Stimulated activated CD4-positive, alpha-beta T cell treated with anti-CD3 and anti-CD28 coated beads, Interleukin-2, amount 100 ng/mL, for 24 hours (primary cell): Measurements from ENCODE around the gene RAB27A.
"Not testable (repeated sequence)": the region's sequence is repeated elsewhere in the genome, so short reads cannot be mapped to it uniquely, and the experiment has no call there.

Experiments used
- DNase-seq, 2 donors: peaks; one replicate each; pipeline ENCODE4 v3.0.0-alpha.2; 2020

The RAB27A gene

DNA sequence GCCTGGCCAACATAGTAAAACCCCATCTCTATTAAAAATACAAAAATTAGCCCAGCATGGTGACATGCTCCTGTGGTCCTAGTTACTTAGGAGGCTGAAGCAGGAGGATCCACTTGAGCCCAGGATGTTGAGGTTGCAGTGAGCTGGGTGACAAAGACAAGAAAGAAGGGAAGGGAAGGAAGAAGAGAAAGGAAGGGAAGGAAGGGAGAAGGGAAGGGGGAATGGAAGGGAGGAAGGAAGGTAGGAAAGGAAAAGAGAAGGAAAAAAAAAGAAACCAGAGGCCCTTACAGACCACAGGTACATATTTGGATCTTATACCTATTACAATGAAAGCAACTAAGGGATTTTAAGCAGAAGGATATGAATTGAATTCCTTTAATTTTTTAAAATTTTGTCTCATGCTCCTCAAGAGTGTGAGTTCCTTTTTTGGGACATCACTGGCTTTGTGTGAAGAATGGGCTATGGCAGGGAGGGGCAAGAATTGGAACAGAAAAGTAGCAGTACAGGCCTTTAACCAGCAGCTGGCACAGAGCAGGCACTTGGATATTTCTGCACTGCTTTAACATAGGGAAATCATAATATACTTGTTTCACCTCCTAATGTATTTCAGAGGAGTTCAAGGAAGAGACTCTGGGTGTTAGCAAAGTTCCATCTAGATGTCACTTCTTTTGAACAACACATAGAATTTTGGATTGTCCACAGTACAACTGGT is 7.9 kb downstream of the RAB27A start:
- DNase-seq: no peak

DNA sequence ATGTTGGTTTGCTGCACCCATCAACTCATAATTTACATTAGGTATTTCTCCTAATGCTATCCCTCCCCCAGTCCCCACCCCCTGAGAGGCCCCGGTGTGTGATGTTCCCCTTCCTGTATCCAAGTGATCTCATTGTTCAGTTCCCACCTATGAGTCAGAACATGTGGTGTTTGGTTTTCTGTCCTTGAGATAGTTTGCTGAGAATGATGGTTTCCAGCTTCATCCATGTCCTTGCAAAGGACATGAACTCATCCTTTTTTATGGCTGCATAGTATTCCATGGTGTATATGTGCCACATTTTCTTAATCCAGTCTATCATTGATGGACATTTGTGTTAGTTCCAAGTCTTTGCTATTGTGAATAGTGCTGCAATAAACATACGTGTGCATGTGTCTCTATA is 9.0 kb downstream of the RAB27A start:
- DNase-seq: peak in 1 of 2 donors; percentile 29

DNA sequence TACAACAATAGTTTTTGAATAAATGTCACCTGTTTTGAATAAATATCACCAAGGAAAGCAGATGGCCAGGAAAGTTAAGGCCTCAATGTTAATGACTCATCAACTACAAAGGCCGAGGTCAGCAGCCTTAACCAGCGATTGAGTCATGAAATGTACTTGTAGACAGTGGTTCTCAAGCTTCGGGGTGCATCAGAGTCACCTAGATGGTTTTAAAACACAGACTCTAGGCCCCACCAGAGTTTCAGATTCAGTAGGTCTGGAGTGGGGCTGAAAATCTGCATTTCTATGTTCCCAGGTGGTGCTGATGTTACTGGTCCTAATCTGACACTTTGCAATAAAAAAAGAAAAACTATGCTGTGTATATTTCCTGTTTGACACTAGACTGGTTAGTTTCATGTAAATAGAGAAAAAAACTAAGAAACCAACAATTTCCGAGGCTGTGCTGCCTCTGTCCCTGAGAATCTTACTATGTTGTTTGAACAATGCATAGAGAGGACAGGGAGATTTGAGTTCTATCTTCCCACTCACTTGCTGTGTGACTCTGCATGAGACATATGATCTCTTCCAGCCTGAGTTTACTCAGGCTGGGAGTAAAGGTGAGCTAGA is 9.8 kb downstream of the RAB27A start:
- peak; percentile 39 to 65 for DNase-seq

DNA sequence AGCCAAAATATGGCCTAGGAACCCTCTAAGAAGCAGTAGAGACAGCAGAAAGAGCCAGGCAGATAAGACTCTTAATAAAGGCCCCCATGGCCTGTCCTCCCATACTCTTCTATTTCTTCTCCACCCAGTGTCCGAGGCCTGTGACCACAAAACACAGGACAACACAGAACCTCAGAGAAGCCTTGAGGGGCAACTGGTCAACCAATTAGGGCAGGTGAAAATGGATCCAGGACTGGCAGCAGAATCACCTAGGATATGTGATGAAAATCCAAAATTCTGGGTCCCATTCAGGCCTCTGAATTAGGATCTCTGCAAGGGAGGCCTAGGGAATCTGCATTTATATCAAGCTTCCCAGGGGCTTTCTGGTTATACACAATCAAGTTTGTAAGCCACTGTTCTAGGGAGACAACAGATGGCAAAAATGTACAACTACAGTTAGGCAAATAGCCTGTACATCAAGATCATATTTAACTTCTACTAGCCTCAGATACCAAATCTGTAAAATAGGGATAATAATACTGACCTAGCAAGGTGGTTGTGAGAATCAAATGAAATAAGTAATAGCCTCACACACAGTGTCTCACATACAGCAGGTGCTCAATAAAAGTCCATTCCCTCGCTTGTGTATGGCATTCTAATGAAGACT is 10.4 kb downstream of the RAB27A start:
- DNase-seq: no peak

DNA sequence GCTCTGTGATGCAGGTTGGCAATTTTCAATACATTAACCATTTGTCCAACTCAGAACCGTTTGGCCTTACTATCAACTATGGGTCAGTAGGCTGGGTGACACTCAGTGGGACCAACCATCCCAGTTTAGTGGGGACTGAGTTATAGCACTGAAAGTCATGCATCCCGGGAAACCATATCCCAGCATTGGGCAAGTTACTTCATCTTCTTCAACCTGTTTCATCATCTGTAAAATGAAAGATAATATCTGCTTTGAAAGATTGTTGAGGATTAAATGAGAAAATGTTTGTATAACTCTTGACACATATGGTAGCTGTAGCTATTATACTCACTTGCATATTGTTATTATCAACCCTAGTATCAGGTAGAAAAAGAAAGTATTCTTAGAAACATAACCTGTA is 11.9 kb downstream of the RAB27A start:
- no peak for DNase-seq

DNA sequence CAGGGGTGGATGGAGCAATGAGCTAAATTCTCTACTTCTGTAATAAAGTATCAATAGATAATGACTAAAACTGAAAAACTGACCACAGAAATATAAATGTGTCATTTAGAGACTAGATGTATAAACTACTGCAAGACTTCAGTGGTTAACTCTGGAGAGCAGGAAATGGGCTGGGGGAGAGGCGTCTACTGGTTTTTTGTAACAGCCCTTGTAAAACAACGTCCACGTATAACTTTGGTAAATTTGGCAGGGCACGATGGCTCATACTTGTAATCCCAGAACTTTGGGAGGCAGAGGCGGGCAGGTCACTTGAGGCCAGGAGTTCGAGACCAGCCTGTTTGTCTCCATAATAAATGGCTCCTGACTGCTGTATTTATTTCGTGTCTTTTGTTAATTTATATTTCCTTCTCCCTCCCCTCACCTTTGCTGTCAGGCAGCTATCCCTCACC is 12.5 kb downstream of the RAB27A start:
- peak; percentile 42 to 57 for DNase-seq

DNA sequence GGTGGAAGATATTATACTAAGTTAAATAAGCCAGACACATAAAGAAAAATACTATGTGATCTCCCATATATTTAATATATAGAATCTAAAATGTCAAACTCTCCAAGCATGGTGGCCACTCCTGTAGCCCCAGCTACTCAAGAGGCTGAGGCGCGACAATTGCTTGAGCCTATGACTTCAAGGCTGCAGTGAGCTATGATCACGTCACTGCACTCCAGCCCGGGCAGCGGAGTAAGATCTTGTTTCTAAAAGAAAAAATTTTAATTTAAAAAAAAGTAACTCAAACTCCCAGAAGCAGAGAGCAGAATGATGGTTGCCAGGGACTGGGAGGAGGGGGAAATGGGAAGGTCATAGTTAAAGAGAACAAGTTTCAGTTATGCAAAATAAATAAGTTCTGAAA is 13.3 kb downstream of the RAB27A start:
- DNase-seq: no peak

DNA sequence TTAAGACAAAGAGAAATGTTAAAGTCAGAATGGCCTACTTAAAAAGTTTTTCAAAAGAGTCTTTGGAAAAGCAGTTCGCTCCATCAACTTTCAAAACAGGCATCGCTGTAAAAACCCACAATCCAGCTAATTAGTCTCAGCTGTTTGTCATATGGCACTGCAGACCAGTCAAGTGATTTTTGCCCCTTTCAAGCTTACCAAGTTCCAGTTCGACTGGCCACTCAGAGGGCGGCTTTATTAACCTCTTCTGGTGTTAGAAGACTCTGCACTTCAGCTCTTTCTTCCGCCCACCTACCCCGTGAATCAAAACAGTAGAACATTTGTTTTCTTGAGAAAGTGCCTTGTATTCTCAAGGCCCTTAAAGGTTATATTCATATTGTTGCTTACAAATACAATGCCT is 19.3 kb downstream of the RAB27A start:
- no peak for DNase-seq

DNA sequence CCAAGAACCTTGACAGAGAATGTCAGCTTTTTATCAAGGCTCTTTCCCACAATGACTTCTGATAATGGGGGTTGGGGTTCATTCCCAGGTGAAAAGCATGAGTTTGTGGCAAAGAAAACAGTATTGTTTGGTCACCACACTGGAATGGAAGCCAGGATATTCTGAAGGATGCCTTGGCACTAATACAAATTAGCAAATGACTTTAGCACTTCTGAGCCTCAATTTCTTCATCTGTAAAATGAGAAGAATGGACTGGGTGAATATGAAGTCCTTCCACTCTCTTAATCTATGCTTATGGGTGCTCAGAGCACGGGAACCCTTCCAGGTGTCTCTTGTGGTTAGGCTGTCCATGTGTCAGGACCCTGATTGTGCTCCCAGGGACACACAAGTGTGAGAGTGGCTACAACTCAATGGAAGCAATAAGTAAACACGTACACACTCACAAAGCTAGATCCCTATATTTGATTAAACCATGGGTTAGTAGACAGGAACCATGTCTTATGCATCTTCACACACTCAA is 21.4 kb downstream of the RAB27A start:
- DNase-seq: no peak

DNA sequence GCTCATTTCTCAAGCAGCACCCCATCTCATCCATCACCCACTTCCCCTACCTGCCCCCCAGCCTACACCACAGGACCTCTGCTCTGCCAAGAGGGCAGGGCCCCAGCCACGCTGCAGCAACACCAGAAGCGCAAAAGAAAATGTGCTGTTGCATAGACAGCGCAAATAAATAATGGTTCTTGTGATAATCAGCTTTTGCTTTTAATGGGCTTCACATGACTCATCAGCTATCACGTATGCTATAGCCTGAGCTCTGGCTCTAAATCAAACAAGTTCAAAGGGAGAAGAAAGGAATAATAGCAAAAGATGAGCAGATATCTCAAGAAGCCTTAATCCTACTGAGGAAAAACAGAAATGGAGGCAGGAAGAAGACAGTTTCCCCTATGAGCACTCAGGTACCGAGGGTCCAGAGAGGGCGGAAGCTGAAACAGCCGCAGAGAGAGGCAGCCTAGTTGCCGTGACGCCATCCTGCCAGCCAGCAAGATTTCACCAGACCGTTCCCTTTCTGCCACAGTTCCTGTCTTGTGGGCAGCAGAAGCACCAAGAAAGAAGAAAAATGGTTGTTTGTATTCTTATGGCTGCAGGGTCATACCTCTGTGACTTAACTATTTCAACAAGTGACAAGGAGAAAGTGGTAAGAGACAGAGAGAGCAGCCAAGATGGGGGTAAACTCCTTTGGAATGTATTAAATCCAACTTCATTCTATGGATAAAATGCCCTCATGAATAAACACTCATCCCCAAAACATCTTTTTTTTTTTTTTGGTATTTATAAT is 22.0 kb downstream of the RAB27A start:
- peak; percentile 60 to 65 for DNase-seq

DNA sequence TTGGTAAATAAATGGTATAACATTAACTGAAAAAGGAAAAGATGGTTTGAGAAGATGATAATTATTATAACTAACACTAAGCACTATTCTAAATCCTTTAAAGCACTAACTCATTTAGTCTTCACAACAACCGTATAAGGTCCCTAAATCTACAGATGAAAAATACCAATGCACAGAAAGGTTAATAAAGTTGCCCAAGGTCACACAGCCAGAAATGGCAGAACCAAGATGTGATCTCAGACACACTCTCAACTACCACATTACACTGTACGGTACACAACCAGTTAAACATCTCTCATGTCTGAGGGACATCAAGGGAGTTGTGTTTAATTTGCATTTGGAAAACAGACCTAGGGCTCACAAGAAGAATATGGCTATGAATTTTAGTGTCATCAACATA is 23.1 kb downstream of the RAB27A start:
- DNase-seq: no peak

DNA sequence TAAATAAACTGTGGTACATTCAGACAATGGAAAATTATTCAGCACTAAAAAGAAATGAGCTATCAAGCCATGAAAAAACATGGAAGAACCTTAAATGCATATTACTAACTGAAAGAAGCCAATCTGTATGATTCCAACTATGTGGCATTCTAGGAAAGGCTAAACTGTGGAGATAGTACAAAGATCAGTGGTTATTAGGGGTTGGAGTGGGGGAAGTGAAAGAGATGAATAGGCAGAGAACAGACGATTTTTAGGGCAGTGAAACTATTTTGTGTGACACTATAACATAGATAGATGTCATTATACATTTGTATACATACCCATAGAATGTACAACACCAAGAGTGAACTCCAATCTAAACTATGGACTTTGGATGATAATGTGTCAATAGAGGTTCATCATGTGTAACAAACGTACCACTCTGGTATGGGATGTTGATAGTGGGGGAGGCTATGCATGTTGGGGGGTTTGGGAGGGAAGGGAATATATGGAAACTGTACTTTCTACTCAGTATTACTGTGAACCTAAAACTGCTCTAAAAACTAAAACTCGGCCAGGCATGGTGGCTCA is 29.0 kb downstream of the RAB27A start:
- no peak for DNase-seq

DNA sequence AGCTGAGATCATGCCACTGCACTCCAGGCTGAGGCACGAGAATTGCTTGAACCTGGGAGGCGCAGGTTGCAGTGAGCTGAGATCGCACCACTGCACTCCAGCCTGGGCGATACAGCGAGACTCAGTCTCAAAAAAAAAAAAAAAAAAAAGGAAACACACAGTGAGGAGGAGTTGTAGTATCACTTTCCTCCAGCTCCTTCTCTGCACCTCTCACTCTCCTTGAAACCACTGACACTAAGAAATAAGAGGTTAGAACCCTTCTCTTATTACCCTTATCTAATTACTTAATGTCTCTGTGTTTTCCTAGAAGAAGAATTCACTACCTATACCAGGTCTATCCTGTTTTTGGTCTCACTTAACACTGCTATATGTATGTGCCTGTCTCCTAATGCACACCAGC is 31.7 kb downstream of the RAB27A start:
- no peak for DNase-seq

DNA sequence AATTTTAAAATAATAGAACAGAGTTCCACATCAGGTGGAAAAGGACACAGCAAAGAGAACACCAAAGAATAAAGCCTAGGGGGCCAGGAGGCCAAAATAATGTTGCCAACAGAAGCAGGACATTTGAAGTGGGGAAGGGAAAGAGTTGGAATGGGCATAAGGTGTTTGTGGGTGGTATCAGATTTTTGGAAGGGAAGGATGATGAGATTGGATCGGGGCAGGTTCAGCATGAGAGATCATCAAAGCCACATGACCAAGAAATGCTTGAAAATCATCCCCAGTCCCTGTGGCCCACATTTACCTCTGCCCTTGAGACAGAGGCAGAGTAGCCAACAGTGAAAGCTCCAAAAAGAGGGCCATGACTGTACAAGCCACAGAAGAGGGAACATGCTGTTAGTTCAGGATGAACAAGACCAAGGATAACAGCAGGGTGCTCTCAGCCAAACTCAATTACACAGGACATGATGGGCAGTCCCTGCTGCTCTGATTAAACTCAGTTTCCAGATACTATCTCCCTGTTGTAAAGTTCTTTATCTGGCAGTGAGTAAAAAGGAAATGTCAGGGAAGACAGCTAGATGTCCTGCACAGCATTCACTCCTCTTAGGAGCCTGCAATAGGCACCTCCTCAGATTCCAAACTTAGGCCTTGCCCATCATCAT is 32.5 kb downstream of the RAB27A start:
- no peak for DNase-seq

DNA sequence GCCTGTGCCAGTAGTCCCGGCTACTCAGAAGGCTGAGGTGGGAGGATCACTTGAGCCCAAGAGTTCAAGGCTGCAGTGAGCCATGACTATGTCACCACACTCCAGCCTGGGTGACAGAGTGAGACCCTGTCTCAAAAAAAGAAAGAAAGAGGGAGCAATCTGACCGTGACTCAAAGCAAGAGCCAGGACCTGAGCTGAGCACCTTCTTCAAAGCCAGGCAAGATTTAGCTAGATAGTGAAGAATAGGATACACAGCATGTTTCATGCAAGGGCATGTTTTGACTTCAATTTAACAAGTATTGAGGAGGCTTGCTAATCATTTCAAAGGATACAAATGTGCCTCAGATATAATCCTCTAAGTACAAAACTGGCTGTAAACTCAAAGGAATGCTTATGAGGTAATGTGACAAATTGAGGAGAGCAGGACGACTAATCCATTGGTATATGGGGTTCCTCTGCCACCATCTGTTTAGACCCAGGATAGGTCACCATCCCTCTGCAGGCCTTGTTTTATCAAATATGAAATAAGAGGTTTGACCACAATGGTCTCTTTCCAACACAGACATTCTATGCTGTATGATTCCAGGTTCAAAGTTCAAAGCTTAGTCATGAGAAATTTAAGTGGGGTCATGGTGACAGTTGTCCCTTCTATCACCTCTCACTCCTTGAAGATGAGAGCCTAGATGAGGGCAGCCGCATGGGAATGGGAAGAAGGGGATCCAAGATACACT is 33.2 kb downstream of the RAB27A start:
- DNase-seq: no peak

DNA sequence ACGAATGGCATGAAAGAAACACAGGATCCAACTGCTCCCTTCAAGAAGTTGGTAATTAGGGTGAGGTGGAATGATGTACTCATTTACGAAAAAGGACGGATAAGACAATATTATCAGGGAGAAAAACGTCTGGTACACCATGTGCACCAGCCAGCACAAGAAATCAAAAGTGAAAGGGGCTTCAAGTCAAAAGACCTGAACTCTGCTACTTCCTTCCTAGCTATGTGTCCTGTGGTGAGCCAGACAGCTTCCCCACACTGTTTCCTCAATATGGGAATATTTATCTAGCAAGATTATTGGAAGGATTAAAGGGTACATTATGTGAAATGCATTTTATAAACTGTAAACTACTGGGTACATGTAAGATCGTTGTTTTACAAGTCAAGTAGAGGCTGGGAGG is 33.9 kb downstream of the RAB27A start:
- no peak for DNase-seq

DNA sequence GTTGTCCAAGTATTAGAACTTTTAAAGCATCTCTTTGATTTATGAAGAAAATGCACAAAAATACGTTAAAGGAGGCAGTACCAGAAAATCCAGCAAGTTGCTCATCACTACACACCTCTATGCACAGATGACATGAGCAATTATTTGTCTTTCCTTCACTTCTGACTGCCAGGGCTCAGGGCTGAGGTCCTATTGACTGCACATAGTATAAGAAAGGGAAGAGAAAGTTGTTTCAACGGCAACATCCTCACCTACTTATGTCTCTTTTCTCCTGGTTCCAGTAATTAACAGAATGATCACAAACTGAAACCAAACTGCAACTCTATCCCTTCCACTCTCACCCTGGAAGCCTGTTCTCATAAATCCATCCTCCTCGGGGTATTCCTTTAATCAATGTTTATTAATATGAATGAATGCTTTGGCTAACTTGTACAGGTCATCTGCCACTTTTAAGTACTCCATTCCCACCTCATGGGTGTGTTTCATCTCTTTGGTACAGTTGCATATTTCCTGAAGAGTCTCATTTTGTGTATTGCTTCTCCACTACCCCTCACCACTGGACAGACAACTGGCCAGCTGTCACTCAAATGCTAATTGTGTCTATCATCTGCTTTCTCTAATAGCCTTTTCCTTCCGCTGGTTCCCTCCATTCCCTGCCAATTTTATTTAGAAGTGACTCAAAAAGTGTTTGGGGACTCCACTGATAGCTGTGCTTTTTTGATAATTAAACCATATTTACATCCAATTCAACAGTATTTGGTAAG is 34.5 kb downstream of the RAB27A start:
- no peak for DNase-seq

DNA sequence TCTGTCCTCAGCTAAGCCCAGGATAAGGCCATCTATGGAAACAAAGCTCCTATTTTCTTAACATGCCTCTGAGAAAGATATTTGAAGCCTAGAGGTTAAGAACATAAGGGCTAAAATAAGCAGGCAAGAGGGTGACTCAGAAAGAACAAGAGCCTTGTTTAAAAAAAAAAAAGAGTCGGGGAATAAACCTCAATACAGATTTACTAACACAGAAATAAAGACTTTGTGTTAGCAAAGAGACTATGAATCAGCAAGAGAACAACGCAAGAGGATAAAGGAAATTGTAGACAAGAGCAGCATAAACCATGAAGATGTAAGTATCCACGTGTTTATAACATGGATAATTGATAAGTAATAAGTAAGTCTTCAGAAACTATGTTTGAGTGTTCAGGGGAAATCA is 36.0 kb downstream of the RAB27A start:
- no peak for DNase-seq

DNA sequence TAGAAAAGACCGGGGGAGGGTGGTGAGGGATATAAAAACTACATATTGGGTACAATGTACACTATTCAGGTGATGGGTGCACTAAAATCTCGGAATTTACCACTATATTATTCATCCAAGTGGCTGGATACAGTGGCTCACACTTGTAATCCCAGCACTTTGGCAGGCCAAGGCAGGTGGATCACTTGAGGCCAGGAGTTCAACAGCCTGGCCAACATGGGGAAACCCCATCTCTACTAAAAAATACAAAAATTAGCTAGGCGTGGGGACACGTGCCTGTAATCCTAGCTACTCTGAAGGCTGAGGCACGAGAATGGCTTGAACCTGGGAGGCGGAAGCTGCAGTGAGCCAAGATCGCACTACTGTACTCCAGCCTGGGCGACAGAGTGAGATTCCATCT is 37.4 kb downstream of the RAB27A start:
- not testable (repeated sequence) for DNase-seq

DNA sequence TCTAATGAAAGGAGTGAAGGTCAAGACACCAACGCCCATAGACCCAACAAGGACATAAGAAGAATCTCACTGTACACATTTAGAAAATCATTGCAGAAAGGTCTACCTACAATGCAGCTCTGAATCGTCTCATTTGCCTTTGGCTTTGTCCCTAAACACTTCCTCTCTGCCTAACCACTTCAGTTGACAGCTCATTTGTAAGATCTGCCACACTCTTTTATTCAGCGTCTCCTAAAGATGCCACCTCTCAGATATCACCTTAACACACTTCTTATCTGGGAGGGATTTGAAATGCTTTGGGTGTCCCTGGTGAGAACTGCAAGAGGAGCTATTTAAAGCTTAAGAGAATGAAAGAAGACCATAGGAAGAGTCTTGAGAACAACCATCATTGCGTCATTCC is 38.7 kb downstream of the RAB27A start:
- DNase-seq: no peak

DNA sequence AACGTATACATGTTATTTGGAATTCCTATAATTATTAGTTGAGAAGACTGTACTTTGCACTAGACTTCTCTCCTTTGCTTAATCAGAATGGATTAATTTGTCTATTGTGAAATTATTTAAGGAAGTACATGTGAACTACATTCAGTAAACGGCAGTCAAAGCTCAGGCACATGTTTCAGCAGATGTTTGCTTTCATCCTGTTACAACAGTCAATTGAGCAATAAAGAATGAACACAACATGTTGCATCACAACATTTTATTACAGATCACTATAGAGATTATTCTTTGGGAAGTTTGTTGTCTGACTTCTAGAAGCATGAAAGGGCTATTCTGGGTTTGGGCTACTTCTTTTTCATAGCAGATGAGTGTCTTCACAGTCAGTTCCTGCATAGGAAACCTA is 39.2 kb downstream of the RAB27A start:
- DNase-seq: no peak
